ACC112 (cell line): Measurements from ENCODE around the gene SEMA4D.

Experiments used
- H2AFZ ChIP-seq: fragments of 200-600 bp; sonication (generic); one replicate; pipeline ENCODE4 v1.6.0; 2017; ENCODE audit warnings: antibody characterized with exemption, low read length; ENCODE audit not compliant: unreplicated experiment
- H3K27ac ChIP-seq: fragments of 200-600 bp; sonication (generic); 2 replicates; pipeline ENCODE4 v1.5.1; 2014; ENCODE audit warnings: low read depth, mild to moderate bottlenecking, antibody characterized with exemption, low read length, moderate library complexity
- H3K27me3 ChIP-seq: fragments of 200-600 bp; sonication (generic); 2 replicates; pipeline ENCODE4 v1.6.1; 2014; ENCODE audit warnings: mild to moderate bottlenecking, antibody characterized with exemption, low read length, moderate library complexity, mixed read lengths; ENCODE audit not compliant: insufficient read depth
- H3K36me3 ChIP-seq: fragments of 200-600 bp; sonication (generic); 2 replicates; pipeline ENCODE4 v1.6.1; 2016; ENCODE audit warnings: mild to moderate bottlenecking, antibody characterized with exemption, low read length, moderate library complexity, mixed read lengths; ENCODE audit not compliant: insufficient read depth
- H3K4me1 ChIP-seq: fragments of 200-600 bp; sonication (generic); one replicate; pipeline ENCODE4 v1.6.1; 2016; ENCODE audit warnings: low read length, mixed read lengths; ENCODE audit not compliant: insufficient read depth, unreplicated experiment, control insufficient read depth
- H3K4me3 ChIP-seq: fragments of 200-600 bp; sonication (generic); 2 replicates; pipeline ENCODE4 v1.5.1; 2014; ENCODE audit warnings: mild to moderate bottlenecking, low read depth, low read length
- H3K79me2 ChIP-seq: fragments of 200-600 bp; sonication (generic); one replicate; pipeline ENCODE4 v1.6.0; 2016; ENCODE audit warnings: low read length; ENCODE audit not compliant: control insufficient read depth, unreplicated experiment, insufficient read depth

The SEMA4D gene

GRCh38 chr9:89454498-89455355 lies 43.2 kb downstream of the SEMA4D start:
- Histone ChIP-seq H3K27ac (no peak overlapping the region), H3K79me2 (no peaks in the 10 kb centered on the region), H3K4me1 (no peaks in the 10 kb centered on the region), H3K27me3 (peaks cover 3% of the 10 kb centered on the region; the same call in 1 of the 2 replicates), H3K4me3 (no peak overlapping the region), H3K36me3 (no peaks in the 10 kb centered on the region), H2AFZ (no peak overlapping the region)

DNA sequence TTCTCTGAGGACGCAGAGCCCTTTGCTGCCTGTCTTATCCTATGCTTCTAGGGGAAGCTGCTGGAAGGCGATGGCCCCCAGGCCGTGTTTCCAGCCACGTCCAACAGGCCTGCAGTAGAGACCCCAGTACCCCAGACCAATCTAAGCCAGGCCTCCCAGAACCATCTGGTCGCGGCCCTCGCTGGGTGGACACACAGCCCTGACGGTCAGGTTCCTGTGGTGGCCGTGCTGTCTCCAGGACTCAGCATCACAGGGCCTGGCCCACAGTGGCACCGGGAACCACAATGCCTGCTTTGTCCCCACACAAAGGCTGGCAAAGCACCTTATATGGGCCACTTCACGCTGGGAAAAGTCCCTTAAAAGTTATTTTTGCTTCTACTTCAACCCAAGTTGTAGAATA lies 44.5 kb downstream of the SEMA4D start:
- H3K27me3 ChIP-seq = peaks cover 10% of the 10 kb centered on the region
- no peaks in the 10 kb centered on the region for H3K36me3 ChIP-seq
- no peaks in the 10 kb centered on the region for H3K79me2 ChIP-seq
- H3K4me3 ChIP-seq = no peak overlapping the region
- no peaks in the 10 kb centered on the region for H3K4me1 ChIP-seq
- H2AFZ ChIP-seq = no peak overlapping the region
- H3K27ac ChIP-seq = no peak overlapping the region

DNA sequence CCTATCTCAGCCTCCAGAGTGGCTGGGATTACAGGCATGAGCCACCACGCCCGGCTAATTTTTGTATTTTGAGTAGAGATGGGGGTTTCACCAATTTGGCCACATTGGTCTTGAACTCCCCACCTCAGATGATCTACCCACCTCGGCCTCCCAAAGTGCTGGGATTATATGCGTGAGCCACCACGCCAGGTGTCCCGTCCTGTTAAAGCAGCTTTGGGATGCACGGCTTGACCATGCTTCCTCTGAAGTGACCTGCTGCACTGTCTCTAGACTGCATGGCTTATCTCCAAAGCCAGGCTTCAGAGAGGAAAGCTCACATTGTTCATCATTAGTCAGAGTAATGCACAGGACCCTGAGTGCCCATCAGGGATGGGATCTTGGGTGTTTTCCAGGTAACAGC lies 45.4 kb downstream of the SEMA4D start:
- no peak overlapping the region for H2AFZ ChIP-seq
- no peaks in the 10 kb centered on the region for H3K36me3 ChIP-seq
- no peak overlapping the region for H3K4me3 ChIP-seq
- H3K27me3 ChIP-seq = peaks cover 10% of the 10 kb centered on the region
- no peaks in the 10 kb centered on the region for H3K79me2 ChIP-seq
- H3K4me1 ChIP-seq = no peaks in the 10 kb centered on the region
- H3K27ac ChIP-seq = no peak overlapping the region

DNA sequence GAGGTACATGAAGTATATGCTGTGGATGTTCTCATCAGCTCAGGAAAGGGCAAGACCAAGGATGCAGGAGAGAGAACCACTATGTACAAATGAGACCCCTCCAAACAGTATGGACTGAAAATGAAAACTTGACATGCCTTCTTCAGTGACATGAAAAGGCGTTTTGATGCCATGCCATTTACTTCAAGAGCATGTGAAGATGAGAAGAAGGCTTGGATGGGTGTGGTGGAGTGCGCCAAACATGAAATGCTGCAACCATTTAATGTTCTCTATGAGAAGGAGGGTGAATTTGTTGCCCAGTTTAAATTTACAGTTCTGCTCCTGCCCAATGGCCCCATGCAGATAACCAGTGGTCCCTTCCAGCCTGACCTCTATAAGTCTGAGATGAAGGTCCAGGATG lies 47.7 kb downstream of the SEMA4D start:
- H3K27ac ChIP-seq = no peak overlapping the region
- peaks cover 10% of the 10 kb centered on the region for H3K27me3 ChIP-seq
- H3K79me2 ChIP-seq = no peaks in the 10 kb centered on the region
- no peaks in the 10 kb centered on the region for H3K36me3 ChIP-seq
- no peak overlapping the region for H2AFZ ChIP-seq
- no peaks in the 10 kb centered on the region for H3K4me1 ChIP-seq
- H3K4me3 ChIP-seq = no peak overlapping the region

GRCh38 chr9:89449261-89449671 lies 48.6 kb downstream of the SEMA4D start:
- Histone ChIP-seq H3K27me3 (peaks cover 10% of the 10 kb centered on the region), H3K79me2 (no peaks in the 10 kb centered on the region), H3K4me3 (no peak overlapping the region), H3K4me1 (no peaks in the 10 kb centered on the region), H3K36me3 (no peaks in the 10 kb centered on the region), H3K27ac (no peak overlapping the region), H2AFZ (no peak overlapping the region)

GRCh38 chr9:89448821-89449220 lies 49.1 kb downstream of the SEMA4D start:
- no peak overlapping the region for H3K4me3 ChIP-seq
- no peaks in the 10 kb centered on the region for H3K4me1 ChIP-seq
- no peaks in the 10 kb centered on the region for H3K79me2 ChIP-seq
- no peak overlapping the region for H3K27ac ChIP-seq
- H3K27me3 ChIP-seq = peaks cover 10% of the 10 kb centered on the region
- no peaks in the 10 kb centered on the region for H3K36me3 ChIP-seq
- H2AFZ ChIP-seq = no peak overlapping the region

- H3K79me2 ChIP-seq = no peaks in the 10 kb centered on the region
- H3K4me1 ChIP-seq = no peaks in the 10 kb centered on the region
- no peak overlapping the region for H2AFZ ChIP-seq
- peaks cover 10% of the 10 kb centered on the region for H3K27me3 ChIP-seq
- no peak overlapping the region for H3K27ac ChIP-seq
- H3K4me3 ChIP-seq = no peak overlapping the region
- no peaks in the 10 kb centered on the region for H3K36me3 ChIP-seq
Measured at GRCh38 chr9:89448381-89448780, 49.5 kb downstream of the SEMA4D start.

DNA sequence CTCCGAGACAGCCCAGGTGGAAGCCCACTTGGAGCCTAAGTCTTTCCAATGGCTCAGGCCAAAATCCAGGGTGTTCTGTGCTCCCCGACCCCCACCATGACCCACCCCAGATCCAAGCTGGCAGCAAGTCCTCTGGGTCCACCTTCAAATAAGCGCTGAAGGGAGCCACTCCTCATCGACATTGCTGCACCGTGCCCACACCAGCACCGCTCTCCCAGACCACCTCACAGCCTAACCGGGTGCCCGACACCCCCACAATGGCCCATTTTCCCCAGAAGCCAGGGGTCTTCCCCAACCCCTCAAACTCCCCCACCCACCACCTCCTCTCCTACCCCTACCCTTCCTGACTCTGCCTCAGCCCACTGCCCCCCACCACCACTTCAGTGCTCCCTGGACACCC lies 50.5 kb downstream of the SEMA4D start:
- no peak overlapping the region for H3K27ac ChIP-seq
- no peaks in the 10 kb centered on the region for H3K36me3 ChIP-seq
- no peak overlapping the region for H2AFZ ChIP-seq
- no peaks in the 10 kb centered on the region for H3K79me2 ChIP-seq
- H3K4me3 ChIP-seq = no peak overlapping the region
- peaks cover 10% of the 10 kb centered on the region for H3K27me3 ChIP-seq
- H3K4me1 ChIP-seq = peaks cover 9% of the 10 kb centered on the region

DNA sequence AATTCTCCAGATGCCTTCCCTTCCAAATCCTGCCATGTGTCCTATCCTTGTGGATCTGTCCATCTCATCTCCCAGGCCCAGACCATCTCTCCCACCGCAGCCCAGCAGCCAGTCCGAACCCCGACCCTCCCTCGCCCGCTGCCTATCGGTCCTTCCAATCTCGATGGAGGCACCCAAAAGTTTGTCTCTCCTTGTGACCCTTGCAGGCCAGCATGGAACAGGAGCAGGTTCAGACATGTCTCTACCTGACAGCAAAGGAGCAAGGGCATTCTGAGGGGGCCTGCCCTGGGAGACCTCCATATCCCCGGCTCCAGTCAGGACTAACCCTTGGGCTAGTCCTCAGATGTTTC lies 51.0 kb downstream of the SEMA4D start:
- H3K27ac ChIP-seq = no peak overlapping the region
- H3K27me3 ChIP-seq = peaks cover 10% of the 10 kb centered on the region
- H2AFZ ChIP-seq = no peak overlapping the region
- H3K36me3 ChIP-seq = no peaks in the 10 kb centered on the region
- no peak overlapping the region for H3K4me3 ChIP-seq
- H3K79me2 ChIP-seq = no peaks in the 10 kb centered on the region
- peaks cover 11% of the 10 kb centered on the region for H3K4me1 ChIP-seq

- H3K4me1 ChIP-seq = peaks cover 11% of the 10 kb centered on the region
- H3K79me2 ChIP-seq = no peaks in the 10 kb centered on the region
- no peak overlapping the region for H2AFZ ChIP-seq
- H3K27ac ChIP-seq = no peak overlapping the region
- peaks cover 7% of the 10 kb centered on the region for H3K27me3 ChIP-seq
- no peaks in the 10 kb centered on the region for H3K36me3 ChIP-seq
- H3K4me3 ChIP-seq = no peak overlapping the region
Measured at GRCh38 chr9:89446261-89446960, 51.5 kb downstream of the SEMA4D start.

- Histone ChIP-seq H3K27ac (no peak overlapping the region), H3K79me2 (no peaks in the 10 kb centered on the region), H2AFZ (no peak overlapping the region), H3K4me1 (peaks cover 11% of the 10 kb centered on the region), H3K27me3 (peaks cover 7% of the 10 kb centered on the region; the same call in 1 of the 2 replicates), H3K4me3 (no peak overlapping the region), H3K36me3 (no peaks in the 10 kb centered on the region)
Measured at GRCh38 chr9:89445801-89446251, 52.1 kb downstream of the SEMA4D start.
